ENCODE results near the gene FAM171A1.
A peak's percentile ranks its signal among the peaks of the same experiment; 100 is the strongest.

DNA sequence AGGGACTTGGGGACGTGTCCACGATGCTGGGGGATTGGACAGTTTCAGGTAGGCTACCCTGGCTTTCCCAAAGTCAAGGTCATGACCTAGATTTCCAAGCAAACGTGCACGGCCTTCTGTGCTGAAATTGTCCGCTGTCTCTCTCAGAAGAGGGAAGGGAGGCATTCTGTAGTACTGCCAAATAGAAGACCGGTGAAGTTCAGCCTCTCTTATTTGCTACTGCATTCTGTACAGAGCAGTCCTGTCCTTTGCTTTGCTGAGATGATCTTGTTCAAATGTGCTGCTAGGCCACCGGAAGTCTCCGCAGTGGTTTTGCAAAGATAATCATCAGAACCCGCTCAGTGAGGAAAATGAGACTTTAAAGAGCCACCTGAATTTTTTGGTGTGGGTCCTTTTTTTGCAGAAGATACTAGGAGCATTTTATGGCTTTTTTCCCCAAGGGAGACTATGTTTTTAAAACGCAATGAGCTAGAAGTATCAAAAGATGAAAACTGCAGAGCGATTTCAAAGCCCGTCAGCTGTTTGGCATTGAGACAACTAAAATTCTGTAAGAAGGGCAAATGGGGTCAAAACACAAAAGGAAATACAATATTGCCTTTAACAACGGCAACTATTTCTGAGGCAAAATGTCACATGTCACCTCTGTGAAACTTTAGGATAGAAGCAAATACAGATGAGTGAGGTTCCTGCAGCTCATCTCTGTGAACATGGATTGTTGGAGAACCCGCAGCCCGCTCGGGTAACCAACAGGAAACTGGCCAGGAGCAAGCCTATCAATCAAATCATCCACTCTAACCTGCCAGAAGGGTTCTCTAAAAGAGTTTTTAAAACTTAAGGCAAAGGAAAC, 201.3 kb downstream of the FAM171A1 start:
- no peak for TF ChIP-seq GATA3 (IDR thresholded peaks at IDR 0.05; ENCODE audit: low read depth, low read length)
- TF ChIP-seq GATA2 (IDR thresholded peaks at IDR 0.05; ENCODE audit: low read depth, low read length): peak; percentile 56; the same call in 1 of the 2 replicates
